Thyroid gland (tissue), 4 donors: Measurements from ENCODE around the gene FAIM2.

Experiments
- CTCF ChIP-seq, 6 experiments: fragments of 200-600 bp in 3 of 6; fragments of 450-650 bp in 3 of 6; sonication (generic) in 3 of 6; IDR thresholded peaks; one replicate each; pipeline ENCODE4 v1.5.1; 2016 to 2019; ENCODE audit warnings: antibody characterized with exemption in 6 of 6, mild to moderate bottlenecking in 2 of 6, inconsistent platforms in 1 of 6, moderate library complexity in 1 of 6
- POLR2A ChIP-seq, 2 donors: fragments of 450-650 bp; IDR thresholded peaks; one replicate each; pipeline ENCODE4 v1.6.1; 2017; ENCODE audit warnings: antibody characterized with exemption in 2 of 2, mild to moderate bottlenecking in 2 of 2, moderate library complexity in 1 of 2

- TF ChIP-seq CTCF (IDR thresholded peaks at IDR 0.05) (no peak), POLR2A (IDR thresholded peaks at IDR 0.05) (no peak)
Observed at GRCh38 chr12:49934505-49934904, 30.8 kb upstream of the FAIM2 start.
